NCI-H526 (cell line): ENCODE results near the gene PIF1.

ENCODE experiments used
- DNase-seq, 2 experiments: peaks; one replicate each; lab custom pipeline; 2025; lab: John Stamatoyannopoulos, UW

PIF1 gene

GRCh38 chr15:64825431-64826294 lies at the start of gene PIF1:
Gene PIF1 (minus strand): TSS chr15:64825647. CDS start chr15:64824335, 1,312 bp downstream.
- peak; percentile 98 to 99 for DNase-seq

- no peak for DNase-seq
Measured at GRCh38 chr15:64870353-64870752, 44.9 kb upstream of the PIF1 start.

- no peak for DNase-seq
Measured at GRCh38 chr15:64869501-64869900, 44.1 kb upstream of the PIF1 start.

- DNase-seq = no peak
Measured at GRCh38 chr15:64865998-64866520, 40.6 kb upstream of the PIF1 start.

- DNase-seq = no peak
Measured at GRCh38 chr15:64865126-64865997, 39.9 kb upstream of the PIF1 start.

- DNase-seq = no peak
Measured at GRCh38 chr15:64864068-64864467, 38.6 kb upstream of the PIF1 start.

- no peak for DNase-seq
Measured at GRCh38 chr15:64862408-64862807, 37.0 kb upstream of the PIF1 start.

- DNase-seq = no peak
Measured at GRCh38 chr15:64861960-64862359, 36.5 kb upstream of the PIF1 start.

- DNase-seq = no peak
Measured at GRCh38 chr15:64861331-64861730, 35.9 kb upstream of the PIF1 start.

GRCh38 chr15:64859226-64859625 lies 33.8 kb upstream of the PIF1 start:
- no peak for DNase-seq

- peak; percentile 69 to 89 for DNase-seq
Measured at GRCh38 chr15:64858021-64858575, 32.7 kb upstream of the PIF1 start.

- DNase-seq = peak in 1 of 2 experiments; percentile 23
Measured at GRCh38 chr15:64857421-64857820, 32.0 kb upstream of the PIF1 start.

GRCh38 chr15:64856429-64857145 lies 31.1 kb upstream of the PIF1 start:
- peak; percentile 52 to 78 for DNase-seq

GRCh38 chr15:64855205-64855975 lies 29.9 kb upstream of the PIF1 start:
- no peak for DNase-seq

- DNase-seq = no peak
Measured at GRCh38 chr15:64854526-64854925, 29.1 kb upstream of the PIF1 start.

- DNase-seq = no peak
Measured at GRCh38 chr15:64854041-64854440, 28.6 kb upstream of the PIF1 start.

- no peak for DNase-seq
Measured at GRCh38 chr15:64851503-64851840, 26.0 kb upstream of the PIF1 start.

GRCh38 chr15:64850778-64851502 lies 25.5 kb upstream of the PIF1 start:
- no peak for DNase-seq

- peak; percentile 14 to 24 for DNase-seq
Measured at GRCh38 chr15:64847876-64848716, 22.6 kb upstream of the PIF1 start.
